ENCODE measurements around the gene EPB42. TPM values are rescaled to one million over a fixed set of nuclear protein-coding genes. Genes with fewer than 3 reads are reported as not detected.

EPB42 gene
- total RNA-seq, 2 donors from 2014 or later: not detected

- Mint-ChIP-seq H3K36me3 (ENCODE audit: low read depth) (no peaks in the 10 kb centered on the region), H3K27me3 (ENCODE audit: insufficient read depth) (peaks cover 34% of the 10 kb centered on the region), H3K27ac (no peak overlapping the region), H3K4me3 (no peak overlapping the region), H3K4me1 (peaks cover 2% of the 10 kb centered on the region), H3K9me3 (no peaks in the 10 kb centered on the region)
- Histone ChIP-seq H3K4me1 (ENCODE audit: control insufficient read depth, insufficient read depth, low read length) (no peaks in the 10 kb centered on the region), H3K9me3 (ENCODE audit: control insufficient read depth, low read length) (no peaks in the 10 kb centered on the region), H3K36me3 (ENCODE audit: control insufficient read depth, insufficient read depth, low read length) (no peaks in the 10 kb centered on the region), H3K4me3 (ENCODE audit: low read length) (no peak overlapping the region), H3K27ac (ENCODE audit: low read depth, low read length) (no peak overlapping the region), H3K9ac (ENCODE audit: extremely low read depth, low read length, poor library complexity, severe bottlenecking) (no peak overlapping the region), H3K27me3 (ENCODE audit: control insufficient read depth, insufficient read depth, low read length, poor library complexity, severe bottlenecking) (peaks cover 10% of the 10 kb centered on the region)
- WGBS, 2 experiments (ENCODE audit: insufficient coverage in 1 of 2, insufficient read length in 1 of 2): 87 to 90% methylated on average over 5 to 7 of the region's 7 CpGs
- DNase-seq: no peak
- TF ChIP-seq CTCF (conservative IDR thresholded peaks at IDR 0.05): no peak
Measured at GRCh38 chr15:43239732-43240491, 19.1 kb upstream of the EPB42 start.

- peaks cover 39% of the 10 kb centered on the region for H3K27me3 Mint-ChIP-seq (ENCODE audit: insufficient read depth)
- H3K9ac ChIP-seq (ENCODE audit: extremely low read depth, low read length, poor library complexity, severe bottlenecking): no peak overlapping the region
- H3K9me3 ChIP-seq (ENCODE audit: control insufficient read depth, low read length): no peaks in the 10 kb centered on the region
- no peaks in the 10 kb centered on the region for H3K9me3 Mint-ChIP-seq
- no peaks in the 10 kb centered on the region for H3K36me3 ChIP-seq (ENCODE audit: control insufficient read depth, insufficient read depth, low read length)
- no peak overlapping the region for H3K4me3 Mint-ChIP-seq
- H3K27ac ChIP-seq (ENCODE audit: low read depth, low read length): no peak overlapping the region
- WGBS, 2 experiments (ENCODE audit: insufficient coverage in 1 of 2, insufficient read length in 1 of 2): 87 to 89% methylated on average over 7 to 10 of the region's 10 CpGs
- no peaks in the 10 kb centered on the region for H3K4me1 ChIP-seq (ENCODE audit: control insufficient read depth, insufficient read depth, low read length)
- H3K4me3 ChIP-seq (ENCODE audit: low read length): no peak overlapping the region
- no peak overlapping the region for H3K27ac Mint-ChIP-seq
- peaks cover 2% of the 10 kb centered on the region for H3K4me1 Mint-ChIP-seq
- H3K27me3 ChIP-seq (ENCODE audit: control insufficient read depth, insufficient read depth, low read length, poor library complexity, severe bottlenecking): peaks cover 10% of the 10 kb centered on the region
- no peaks in the 10 kb centered on the region for H3K36me3 Mint-ChIP-seq (ENCODE audit: low read depth)
- TF ChIP-seq CTCF (conservative IDR thresholded peaks at IDR 0.05): no peak
- no peak for DNase-seq
Measured at GRCh38 chr15:43238671-43239131, 17.9 kb upstream of the EPB42 start.

GRCh38 chr15:43237842-43238470 is 17.1 kb upstream of the EPB42 start:
- Mint-ChIP-seq H3K27me3 (ENCODE audit: insufficient read depth) (peaks cover 38% of the 10 kb centered on the region), H3K4me1 (peaks cover 2% of the 10 kb centered on the region), H3K4me3 (no peak overlapping the region), H3K36me3 (ENCODE audit: low read depth) (no peaks in the 10 kb centered on the region), H3K9me3 (no peaks in the 10 kb centered on the region), H3K27ac (no peak overlapping the region)
- Histone ChIP-seq H3K4me3 (ENCODE audit: low read length) (no peak overlapping the region), H3K27me3 (ENCODE audit: control insufficient read depth, insufficient read depth, low read length, poor library complexity, severe bottlenecking) (peaks cover 3% of the 10 kb centered on the region), H3K36me3 (ENCODE audit: control insufficient read depth, insufficient read depth, low read length) (no peaks in the 10 kb centered on the region), H3K27ac (ENCODE audit: low read depth, low read length) (no peak overlapping the region), H3K9ac (ENCODE audit: extremely low read depth, low read length, poor library complexity, severe bottlenecking) (no peak overlapping the region), H3K9me3 (ENCODE audit: control insufficient read depth, low read length) (no peaks in the 10 kb centered on the region), H3K4me1 (ENCODE audit: control insufficient read depth, insufficient read depth, low read length) (no peaks in the 10 kb centered on the region)
- WGBS, 2 experiments (ENCODE audit: insufficient coverage in 1 of 2, insufficient read length in 1 of 2): 93 to 94% methylated on average over 3 to 9 of the region's 9 CpGs
- TF ChIP-seq CTCF (conservative IDR thresholded peaks at IDR 0.05): no peak
- no peak for DNase-seq
